Measurements from ENCODE around the gene ETNK1.
"Not testable (repeated sequence)": the region's sequence is repeated elsewhere in the genome, so short reads cannot be mapped to it uniquely, and the experiment has no call there.

ETNK1 gene, protein sequence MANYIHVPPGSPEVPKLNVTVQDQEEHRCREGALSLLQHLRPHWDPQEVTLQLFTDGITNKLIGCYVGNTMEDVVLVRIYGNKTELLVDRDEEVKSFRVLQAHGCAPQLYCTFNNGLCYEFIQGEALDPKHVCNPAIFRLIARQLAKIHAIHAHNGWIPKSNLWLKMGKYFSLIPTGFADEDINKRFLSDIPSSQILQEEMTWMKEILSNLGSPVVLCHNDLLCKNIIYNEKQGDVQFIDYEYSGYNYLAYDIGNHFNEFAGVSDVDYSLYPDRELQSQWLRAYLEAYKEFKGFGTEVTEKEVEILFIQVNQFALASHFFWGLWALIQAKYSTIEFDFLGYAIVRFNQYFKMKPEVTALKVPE

DNA sequence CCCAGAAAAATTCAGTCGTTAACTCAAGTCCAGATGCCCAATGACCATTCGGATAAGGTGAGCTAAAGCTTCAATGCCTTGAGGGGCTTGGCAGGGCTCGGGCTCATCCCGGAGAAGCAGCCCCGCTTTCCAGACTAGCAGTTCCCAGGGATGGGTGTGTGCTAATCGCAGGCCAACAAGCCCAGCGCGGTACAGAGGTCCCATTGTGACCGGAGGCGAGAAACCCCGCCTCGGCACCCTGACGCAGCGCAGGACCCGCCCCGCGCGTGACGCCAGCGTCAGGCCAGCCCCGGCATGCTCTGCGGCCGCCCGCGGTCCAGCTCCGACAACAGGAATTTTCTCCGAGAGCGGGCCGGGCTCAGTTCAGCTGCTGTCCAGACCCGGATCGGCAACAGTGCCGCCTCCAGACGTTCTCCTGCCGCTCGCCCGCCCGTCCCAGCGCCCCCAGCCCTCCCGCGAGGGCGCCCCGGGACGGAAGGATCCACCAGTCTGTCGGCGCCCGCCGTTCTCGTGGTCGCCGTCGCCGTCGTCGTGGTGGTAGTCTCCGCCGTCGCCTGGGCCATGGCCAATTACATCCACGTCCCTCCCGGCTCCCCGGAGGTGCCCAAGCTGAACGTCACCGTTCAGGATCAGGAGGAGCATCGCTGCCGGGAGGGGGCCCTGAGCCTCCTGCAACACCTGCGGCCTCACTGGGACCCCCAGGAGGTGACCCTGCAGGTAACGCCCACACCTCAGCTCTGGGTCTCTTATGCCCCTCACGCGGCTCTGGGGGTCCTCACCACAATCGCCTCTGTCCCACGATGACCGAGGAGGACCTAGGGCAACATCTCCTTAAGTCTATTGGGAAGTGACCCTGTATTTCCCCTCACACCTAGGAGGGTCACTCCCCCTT, at the start of gene ETNK1:
ETNK1 (plus strand) TSS at position 302 of the 892 bp plus-strand sequence; CDS start at position 562, 260 bp downstream.
- DNase-seq = peak; percentile 61

DNA sequence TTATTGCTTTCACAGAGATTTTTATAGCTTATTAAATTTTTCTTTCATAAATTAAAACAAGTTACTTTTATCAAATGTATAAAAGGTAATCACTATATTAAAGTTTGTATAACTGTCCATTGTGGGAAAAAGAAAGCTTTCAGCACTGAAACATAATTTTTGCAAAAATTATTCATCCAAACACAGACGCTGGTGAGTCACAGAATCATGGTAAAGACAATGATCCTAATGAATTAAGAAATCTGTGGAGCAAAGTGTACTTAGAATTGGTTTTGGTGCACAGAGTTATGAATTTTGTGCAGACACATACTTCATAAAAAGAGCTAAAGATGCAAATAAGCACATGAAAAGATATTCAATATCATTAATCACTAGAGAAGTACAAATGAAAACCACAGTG, 48.9 kb upstream of the ETNK1 start:
- DNase-seq = no peak

DNA sequence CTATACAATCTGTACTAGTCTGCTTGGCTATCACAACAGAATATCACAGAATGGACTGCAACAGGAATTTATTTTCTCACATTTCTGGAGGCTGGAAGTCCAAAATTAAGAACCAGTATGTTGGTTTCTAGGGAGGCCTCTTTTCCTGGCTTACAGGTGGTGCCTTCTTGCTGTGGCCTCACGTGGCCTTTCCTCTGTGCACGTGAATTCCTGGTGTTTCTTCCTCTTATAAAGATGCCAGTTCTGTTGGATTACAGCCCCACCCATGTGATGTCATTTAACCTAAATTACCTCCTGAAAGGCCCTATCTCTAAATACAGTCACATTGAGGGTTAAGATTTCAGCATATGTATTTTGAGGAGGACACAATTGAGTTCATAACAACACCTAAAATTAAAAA, 48.5 kb upstream of the ETNK1 start:
- no peak for DNase-seq

DNA sequence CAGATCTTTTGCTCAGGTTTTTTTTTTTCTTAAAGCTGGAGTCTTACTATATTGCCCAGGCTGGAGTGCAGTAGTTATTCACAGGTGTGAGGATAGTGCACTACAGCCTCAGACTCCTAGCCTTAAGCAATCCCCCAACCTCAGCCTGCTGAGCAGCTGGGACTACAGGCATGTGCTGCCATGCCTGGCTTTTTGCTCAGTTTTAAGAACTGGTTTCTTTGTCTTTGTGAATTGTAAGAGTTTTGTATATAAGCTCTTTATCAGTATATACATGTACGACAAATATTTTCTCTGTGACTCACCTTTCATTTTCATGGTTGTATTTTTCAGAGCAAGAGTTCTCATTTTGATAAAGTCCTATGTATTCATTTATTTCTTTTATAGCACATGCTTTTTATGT, 47.3 kb upstream of the ETNK1 start:
- DNase-seq = no peak

DNA sequence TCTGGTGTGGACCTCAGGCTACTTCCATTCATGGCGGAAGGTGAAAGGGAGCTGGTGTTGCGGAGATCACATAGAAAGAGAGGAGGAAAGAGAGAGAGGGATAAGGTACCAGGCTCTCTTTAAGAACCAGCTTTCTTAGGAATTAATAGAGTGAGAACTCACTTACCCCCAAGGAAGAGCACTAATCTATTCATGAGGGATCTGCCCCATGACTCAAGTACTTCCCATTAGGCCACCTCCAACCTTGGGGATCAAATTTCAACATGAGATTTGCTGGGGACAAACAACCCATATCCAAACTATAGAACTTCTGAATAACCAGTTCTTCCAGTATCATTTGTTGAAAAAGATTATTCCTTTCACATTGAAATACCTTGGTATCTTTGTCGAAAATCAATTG, 46.6 kb upstream of the ETNK1 start:
- no peak for DNase-seq

DNA sequence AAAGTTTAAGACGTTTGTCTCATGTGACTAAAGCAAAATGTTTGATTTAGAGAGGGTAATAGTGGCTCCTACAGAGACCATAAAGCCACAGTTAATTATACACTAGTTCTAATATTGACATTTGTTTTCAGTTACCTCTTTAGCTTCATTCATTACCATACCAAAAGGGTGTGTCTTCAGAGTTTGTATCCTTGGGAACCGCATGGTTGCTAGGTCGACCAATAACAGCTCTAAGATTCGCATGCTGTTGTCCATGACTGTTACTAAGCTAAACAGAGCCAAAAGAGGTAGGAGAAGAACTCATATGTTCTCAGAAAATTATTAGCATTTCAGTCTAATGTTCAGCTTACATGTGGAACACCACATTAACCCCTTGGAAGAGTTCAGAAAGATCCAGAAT, 36.2 kb upstream of the ETNK1 start:
- DNase-seq = no peak

DNA sequence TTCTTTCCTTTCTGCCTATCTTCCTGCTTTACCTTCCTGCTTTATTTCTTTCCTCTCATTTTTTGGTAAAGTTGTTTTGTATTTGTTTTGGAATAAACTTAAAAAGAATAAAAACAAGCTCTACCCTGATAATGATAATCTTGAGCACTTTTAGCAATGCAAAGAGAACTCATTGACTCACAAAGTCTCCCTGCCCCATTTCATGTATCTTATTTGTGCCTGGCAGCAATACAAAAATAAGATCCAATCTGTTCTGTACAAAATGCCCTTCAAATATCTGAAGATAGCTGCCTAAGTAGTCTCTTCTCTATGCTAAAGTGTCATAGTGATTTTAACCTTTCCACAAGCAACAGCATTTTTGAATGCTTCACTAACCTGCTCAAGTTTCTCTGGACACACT, 31.1 kb upstream of the ETNK1 start:
- no peak for DNase-seq

DNA sequence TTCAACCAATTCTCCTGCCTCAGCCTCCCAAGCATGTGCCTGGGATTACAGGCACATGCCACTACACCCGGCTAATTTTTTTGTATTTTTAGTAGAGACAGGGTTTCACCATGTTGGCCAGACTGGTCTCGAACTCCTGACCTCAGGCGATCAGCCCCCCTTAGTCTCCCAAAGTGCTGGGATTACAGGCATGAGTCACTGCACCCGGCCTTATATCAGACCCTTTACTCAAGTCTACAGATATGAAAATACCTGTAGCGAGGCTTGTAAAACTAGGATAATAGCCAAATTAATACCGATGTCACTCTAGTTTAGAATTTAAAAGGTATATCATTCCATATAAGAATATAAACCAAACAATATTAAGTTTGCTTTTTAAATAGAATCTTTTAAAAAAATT, 27.4 kb upstream of the ETNK1 start:
- not testable (repeated sequence) for DNase-seq

DNA sequence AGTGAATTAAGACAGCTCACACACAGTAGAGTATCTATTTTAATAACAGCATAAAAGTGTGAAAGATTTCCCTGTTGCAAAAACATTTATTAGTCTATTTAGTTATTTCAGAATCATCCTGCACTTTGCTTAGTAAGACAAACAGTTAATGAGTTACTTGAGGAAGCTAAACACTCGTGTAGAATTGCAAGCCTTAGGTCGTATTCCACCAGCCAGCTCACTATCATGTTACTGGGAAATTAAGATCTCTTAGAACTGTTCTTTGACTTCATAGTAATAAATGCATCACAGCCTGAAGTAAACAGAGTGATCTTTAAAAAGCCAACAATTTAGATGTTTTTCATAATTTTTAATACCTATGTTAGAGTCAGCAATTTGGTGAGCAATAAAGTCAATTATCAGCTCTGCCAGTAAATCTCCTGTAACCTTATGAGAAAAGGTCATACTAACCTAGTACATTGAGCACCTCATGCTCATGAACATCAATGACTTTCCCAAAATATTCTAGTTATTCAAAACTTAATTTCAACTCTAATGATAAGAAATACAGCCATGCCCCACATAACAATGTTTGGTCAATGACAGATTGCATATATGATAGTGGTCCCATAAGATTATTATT, 26.7 kb upstream of the ETNK1 start:
- no peak for DNase-seq

DNA sequence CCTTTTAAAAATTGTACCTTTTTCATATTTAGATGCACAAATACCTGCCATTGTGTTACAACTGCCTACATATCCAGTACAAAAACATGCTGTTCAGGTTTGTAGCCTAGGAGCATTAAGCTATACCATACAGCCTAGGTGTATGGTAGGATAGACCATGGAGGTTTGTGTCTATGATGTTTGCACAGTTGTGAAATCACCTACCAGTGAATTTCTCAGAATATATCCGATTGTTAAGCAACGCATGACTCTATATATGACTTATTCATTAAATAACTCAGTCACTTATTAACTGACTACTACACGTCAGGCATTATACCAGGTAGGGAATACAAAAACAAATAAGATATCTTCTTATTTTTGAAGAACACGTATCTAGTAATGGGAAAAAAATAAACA, 26.2 kb upstream of the ETNK1 start:
- DNase-seq = no peak

DNA sequence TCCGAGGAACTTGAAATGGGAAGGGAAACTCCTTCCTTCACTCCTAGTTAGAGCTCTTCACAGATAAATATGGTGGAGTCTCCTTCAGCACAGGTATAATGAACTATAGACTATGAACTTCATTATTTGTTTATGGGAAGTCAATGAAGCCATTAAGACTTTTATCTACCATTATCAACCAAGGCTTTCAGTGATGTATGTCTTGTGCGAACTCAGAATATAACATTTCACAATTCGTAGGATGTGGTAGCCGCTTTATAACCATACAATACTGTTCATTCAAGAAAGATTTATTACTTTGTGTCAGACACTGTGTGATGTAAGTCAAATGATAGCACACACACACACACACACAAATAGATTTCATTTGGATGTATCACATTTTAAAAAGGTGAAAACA, 24.8 kb upstream of the ETNK1 start:
- DNase-seq = no peak

DNA sequence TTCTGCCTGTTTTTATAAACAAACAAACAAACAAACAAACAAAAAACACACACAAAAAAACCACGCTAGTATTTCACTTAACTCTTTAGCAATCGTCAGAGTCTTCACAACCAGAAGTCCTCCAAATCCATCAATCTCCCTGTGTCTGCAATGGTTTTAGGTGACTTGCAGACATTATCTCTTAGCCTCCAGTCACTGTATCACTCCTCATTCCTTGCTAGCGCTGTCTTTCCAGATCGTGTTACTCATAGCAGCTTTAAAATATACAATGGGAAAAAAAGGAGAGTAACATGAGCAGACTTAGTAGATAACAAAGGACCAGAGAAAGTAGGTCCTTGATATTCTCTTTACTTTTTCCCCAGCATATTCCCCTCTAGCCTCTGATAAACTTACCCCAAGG, 15.5 kb upstream of the ETNK1 start:
- DNase-seq = no peak

DNA sequence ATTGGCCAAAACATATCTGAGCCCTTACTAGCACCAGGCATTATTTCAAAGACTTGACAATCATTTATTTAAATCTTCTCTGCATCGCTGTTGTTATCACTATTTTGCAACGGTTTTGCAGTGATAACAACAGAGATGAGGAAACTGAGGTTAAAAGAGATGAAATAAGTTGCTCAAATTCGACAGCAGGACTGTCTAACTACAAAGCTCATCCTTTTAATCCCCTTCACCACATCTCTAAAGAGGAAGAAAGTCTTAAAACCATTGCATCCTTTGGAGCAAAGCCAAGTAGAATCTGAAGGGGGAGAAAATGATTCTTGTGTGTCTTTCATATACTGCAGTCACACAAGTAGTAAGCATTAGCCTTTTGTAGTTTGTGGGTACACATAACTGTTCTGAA, 14.8 kb upstream of the ETNK1 start:
- DNase-seq = peak; percentile 9

DNA sequence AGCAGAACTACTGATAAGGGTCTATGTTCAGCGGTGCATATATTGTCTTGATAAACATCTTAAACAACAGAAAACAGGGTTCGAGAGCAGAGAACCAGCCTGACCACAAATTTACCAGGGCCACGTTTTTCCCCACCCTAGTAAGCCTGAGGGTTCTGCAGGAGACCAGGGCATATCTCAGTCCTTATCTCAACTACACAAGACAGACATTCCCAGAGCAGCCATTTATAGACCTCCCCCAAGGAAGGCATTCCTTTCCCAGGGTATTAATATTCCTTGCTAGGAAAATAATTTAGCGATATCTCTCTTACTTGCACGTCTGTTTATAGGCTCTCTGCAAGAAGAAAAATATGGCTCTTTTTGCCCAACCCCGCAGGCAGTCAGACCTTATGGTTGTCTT, 12.1 kb upstream of the ETNK1 start:
- DNase-seq = not testable (repeated sequence)

DNA sequence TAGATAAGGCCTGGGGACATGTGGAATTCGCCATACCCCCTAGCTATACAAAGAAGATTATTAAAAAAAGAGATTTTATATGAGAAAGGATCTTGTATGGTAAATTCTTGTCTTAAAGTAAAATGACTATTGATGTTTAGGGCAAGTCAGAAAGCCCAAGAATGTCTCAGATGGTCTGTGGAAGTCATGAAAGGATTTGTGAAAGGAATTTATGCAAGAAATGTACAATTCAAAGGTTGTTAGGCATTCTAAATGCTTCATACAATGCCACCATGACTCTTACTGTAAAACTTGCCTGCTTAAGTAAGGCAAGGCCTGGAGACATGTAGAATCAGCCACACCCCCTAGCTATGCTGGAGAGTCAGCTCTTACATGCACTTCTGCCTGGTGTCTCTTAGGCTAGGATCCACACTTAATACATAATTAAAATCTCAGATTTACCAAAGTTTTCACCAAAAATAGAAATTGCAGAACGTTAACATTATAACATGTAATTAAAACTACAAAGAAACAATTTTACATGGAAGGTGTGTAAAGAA, 8.9 kb upstream of the ETNK1 start:
- DNase-seq = no peak

DNA sequence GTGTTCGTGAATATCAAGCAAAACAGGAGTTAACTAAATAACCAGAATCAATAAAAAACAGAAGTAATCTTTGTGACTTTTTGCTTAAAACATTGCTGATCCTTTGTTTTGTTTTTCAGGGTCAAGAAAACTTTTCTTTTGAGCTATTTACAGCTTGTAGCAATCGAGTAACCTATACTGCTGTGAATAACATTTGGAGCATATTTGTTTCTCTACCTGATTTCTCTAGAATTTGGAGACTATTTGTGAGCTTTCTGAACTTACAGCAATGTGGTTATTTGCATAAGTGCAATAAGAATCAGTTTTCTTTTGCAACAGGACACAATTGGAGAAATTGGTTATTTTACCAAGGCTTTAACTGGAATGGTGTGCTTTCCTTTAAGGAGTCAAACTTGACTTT, 7.3 kb upstream of the ETNK1 start:
- no peak for DNase-seq

DNA sequence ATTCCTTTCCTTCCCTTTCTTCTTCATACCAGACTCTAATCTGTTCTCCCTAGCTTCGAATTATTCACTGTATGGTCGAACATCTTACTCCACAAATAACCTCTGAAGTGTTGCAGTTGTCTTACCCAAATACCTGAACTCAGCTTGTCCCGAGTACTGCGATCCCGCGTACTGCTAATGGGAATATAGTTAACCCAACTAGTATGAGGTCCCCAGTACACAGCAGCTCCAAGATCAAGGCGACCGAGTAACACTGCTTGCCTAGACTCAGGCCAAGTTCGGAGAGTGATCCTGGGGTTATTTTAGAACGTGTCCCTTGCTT, 462 bp upstream of the ETNK1 start:
- DNase-seq = no peak

DNA sequence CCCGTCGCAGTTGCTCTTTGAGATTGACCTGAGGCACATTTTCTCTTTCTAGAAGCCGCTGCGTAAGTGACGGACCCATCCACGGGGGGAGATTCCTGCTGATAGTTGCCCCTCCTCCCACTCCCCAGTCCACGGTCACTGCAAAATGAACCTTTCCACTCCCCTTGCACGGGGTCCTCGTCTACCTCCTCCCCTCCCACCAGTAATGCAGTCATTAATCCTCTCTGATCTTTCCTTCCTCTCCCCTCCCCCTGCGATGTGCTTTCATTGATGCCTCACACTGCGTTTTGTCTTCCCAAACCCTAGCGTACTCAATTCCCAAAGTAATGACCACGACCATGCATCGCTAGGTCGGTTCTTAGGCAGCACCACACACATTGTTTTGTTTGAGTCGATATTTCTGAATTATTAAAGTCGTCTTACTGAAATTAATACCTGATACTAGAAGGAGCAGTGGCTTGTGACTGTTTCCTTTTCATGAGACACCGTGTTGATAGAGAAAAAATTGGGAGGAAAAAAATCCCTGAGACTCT, 857 bp downstream of the ETNK1 start:
- DNase-seq = no peak

DNA sequence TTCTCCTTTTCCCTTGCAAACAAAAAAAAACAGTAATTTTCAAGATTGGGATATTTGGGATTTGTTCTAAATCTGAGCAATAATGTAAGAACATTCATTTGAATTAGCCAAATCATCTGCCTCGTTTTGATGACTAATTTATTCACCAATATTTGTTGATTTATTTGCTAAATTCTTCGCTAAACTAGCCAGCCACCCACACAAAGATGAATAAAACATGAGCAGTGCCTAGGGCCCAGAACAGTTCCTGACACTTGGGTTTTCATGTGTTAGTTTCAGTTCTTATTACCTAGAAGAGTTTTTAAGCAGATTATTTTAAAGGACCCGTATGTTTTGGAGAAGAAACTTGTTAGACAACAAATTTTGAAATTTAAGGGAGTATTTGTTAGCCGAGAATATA, 1.4 kb downstream of the ETNK1 start:
- no peak for DNase-seq

DNA sequence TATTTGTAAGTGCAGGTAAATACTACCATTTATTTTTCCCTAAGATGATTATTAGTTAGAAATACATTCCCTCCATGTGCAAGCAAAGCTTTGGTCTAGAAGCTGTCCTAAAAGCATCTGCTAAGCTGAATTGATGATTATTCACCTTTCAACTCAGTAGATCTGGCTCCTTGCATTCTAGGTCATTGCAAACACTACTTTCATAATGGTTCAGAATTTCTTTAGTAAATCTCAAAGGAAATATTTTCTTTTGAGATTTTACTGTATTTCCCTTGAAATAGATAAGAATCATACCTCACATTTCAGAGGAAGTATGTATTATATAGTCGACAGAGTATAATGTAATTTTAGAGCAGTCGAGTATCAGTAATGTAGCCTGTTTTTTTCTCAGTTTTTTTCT, 2.4 kb downstream of the ETNK1 start:
- DNase-seq = no peak

DNA sequence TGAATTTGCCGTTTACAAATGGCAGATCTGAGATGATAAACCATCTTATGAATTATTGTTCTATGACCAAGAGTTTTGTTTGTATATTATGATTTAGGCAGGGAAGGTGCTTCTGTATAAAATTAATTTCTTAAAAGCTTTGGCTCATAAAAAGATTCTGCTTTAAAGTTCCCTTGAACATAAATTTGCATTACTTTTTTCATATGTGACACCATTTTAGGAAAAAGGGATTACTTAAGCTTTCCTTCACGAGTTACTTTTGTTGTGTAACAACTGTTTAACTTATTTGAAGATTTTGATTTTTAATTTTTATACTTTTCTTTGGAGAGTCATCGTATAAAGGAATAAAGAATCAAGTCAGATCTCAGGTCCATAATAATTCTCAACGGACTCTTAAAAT, 3.3 kb downstream of the ETNK1 start:
- DNase-seq = no peak

DNA sequence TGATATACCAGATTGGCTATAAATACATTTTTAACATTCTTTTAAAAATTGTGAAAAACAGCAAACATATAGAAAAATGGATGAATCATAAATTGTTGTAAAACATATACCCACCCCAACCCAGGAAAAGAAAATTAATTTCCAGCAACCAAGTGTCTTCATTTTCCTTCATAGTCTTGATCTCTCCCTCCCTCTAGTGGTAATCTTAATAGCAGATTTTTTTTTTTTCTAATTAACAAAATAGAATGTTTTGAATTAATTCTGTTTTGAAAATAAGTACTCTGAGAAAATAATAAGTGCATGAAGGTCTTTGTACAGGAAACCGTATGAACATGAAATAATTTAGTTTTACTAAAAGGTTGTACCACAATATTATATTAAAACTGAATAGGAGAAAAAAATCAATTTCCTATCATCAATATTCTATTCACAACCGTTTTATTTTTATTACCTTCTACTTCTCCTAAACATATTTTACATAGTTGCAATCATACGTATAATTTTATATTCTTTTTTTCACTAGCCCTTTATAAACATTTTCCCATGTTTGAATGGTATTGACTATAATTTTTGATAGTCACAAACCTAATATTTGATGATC, 7.0 kb downstream of the ETNK1 start:
- DNase-seq = no peak

DNA sequence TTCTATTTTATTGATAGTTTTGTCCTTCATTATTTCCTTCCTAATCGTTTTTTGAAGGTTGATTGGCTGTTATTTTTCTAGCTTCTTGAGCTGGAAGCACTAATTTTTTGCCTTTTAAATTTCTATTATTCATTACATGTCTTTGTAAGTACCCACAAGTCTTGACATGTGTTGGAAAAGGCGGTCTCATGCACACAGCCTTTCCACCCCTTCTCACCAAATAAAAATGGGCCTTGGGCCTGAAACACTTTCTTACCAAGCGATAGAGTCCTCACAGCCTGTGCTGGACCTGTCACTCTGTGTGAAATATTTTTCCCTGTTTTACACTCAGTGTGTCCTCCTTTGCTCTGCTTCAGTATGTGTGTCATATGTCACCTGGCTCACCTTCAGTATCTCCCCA, 9.9 kb downstream of the ETNK1 start:
- DNase-seq = no peak
